ENCODE data around the gene NCS1. TPM values are rescaled to one million over a fixed set of nuclear protein-coding genes. Genes with fewer than 3 reads are reported as not detected.
A peak's percentile ranks its signal among the peaks of the same experiment; 100 is the strongest.

Gene NCS1
- total and polyA plus RNA-seq, 12 donors: 4.0 to 87.6 (median 34.3) TPM

DNA sequence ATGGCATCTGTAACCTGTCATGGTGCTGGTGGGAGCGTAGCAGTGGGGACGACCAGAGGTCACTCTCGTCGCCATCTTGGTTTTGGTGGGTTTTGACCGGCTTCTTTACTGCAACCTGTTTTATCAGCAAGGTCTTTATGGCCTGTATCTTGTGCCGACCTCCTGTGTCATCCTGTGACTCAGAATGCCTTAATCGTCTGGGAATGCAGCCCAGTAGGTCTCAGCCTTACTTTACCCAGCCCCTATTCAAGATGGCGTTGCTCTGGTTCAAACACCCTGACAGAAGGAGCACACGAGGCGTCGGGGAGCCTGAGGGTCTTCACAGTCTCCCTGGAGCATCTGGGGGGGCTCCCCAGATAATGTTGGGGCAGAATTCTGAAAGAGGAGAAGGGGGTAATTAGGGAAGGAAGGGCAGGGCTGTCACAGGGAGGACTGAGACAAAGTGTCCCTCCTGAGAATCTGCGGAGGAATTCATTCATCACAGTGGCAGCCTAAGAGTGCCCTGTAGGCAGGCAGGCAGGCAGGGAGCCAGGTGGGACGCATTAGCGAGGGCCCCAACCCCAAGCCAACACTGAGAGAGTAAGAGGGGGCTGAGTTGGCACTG lies 21.3 kb upstream of the NCS1 start:
- H3K27me3 ChIP-seq: no peaks in the 10 kb centered on the region
- no peak overlapping the region for H3K4me3 ChIP-seq
- intact Hi-C loops (cut with DNase I): no loop called here
- no peaks in the 10 kb centered on the region for H3K9me3 ChIP-seq (replicated peaks in 1 of 3)
- no peaks in the 10 kb centered on the region for H3K4me1 ChIP-seq (replicated peaks in 1 of 2)
- H3K27ac ChIP-seq: peak overlapping the region in 3 of 5 donors; percentile 4 to 56 (median 52)
- 25 to 51% (median 45%) methylated on average over 10 to 14 of the region's 14 CpGs for WGBS, 4 donors
- peak in 6 of 7 donors; percentile 68 to 82 (median 80) for DNase-seq
- H3K36me3 ChIP-seq (replicated peaks in 1 of 2): no peaks in the 10 kb centered on the region
- TF ChIP-seq POLR2A (IDR thresholded peaks at IDR 0.05): no peak
- no peak for TF ChIP-seq CTCF (IDR thresholded peaks at IDR 0.05)

GRCh38 chr9:130154816-130155215 lies 17.4 kb upstream of the NCS1 start:
- Histone ChIP-seq H3K27ac (no peak overlapping the region), H3K36me3 (replicated peaks in 1 of 2) (no peaks in the 10 kb centered on the region), H3K27me3 (no peaks in the 10 kb centered on the region), H3K4me1 (replicated peaks in 1 of 2) (no peaks in the 10 kb centered on the region), H3K4me3 (no peak overlapping the region), H3K9me3 (replicated peaks in 1 of 3) (no peaks in the 10 kb centered on the region)
- TF ChIP-seq CTCF (IDR thresholded peaks at IDR 0.05) (no peak), POLR2A (IDR thresholded peaks at IDR 0.05) (no peak)
- intact Hi-C loops (cut with DNase I): no loop called here
- DNase-seq: no peak
- WGBS, 4 donors: 89 to 100% (median 92%) methylated on average over 3 of the region's 3 CpGs

GRCh38 chr9:130155647-130156046 lies 16.6 kb upstream of the NCS1 start:
- TF ChIP-seq POLR2A (IDR thresholded peaks at IDR 0.05) (no peak), CTCF (IDR thresholded peaks at IDR 0.05) (no peak)
- Histone ChIP-seq H3K4me3 (no peak overlapping the region), H3K9me3 (replicated peaks in 1 of 3) (no peaks in the 10 kb centered on the region), H3K36me3 (replicated peaks in 1 of 2) (no peaks in the 10 kb centered on the region), H3K4me1 (replicated peaks in 1 of 2) (no peaks in the 10 kb centered on the region), H3K27ac (no peak overlapping the region), H3K27me3 (no peaks in the 10 kb centered on the region)
- 88 to 97% (median 97%) methylated on average over 6 to 12 of the region's 12 CpGs for WGBS, 4 donors
- no peak for DNase-seq
- intact Hi-C loops (cut with DNase I): no loop called here

- Histone ChIP-seq H3K4me3 (no peak overlapping the region), H3K27me3 (no peaks in the 10 kb centered on the region), H3K4me1 (replicated peaks in 1 of 2) (no peaks in the 10 kb centered on the region), H3K36me3 (replicated peaks in 1 of 2) (no peaks in the 10 kb centered on the region), H3K27ac (peak overlapping the region in 1 of 5 donors; percentile 40), H3K9me3 (replicated peaks in 1 of 3) (no peaks in the 10 kb centered on the region)
- DNase-seq: peak in 6 of 7 donors; percentile 73 to 86 (median 84)
- TF ChIP-seq POLR2A (IDR thresholded peaks at IDR 0.05): no peak
- TF ChIP-seq CTCF (IDR thresholded peaks at IDR 0.05): peak in 5 of 6 experiments; percentile 24 to 54 (median 44)
- WGBS, 4 donors: 30 to 53% (median 44%) methylated on average over 2 to 6 of the region's 6 CpGs
- intact Hi-C loops (cut with DNase I): no loop called here
These were observed 15.5 kb upstream of the NCS1 start for GRCh38 chr9:130156672-130157071.
